ENCODE results near the gene POLR3E. TPM values are rescaled to one million over a fixed set of nuclear protein-coding genes. Genes with fewer than 3 reads are reported as not detected.
A peak's percentile ranks its signal among the peaks of the same experiment; 100 is the strongest.

The POLR3E gene
- total RNA-seq = 10 to 100 TPM; 66.9 to 67.9 TPM

- Mint-ChIP-seq H3K27ac (peak within 1 kb of the TSS; percentile 96), H3K36me3 (ENCODE audit: low read depth) (peaks cover 29% of the 10 kb centered on the region), H3K4me3 (peak within 1 kb of the TSS; percentile 90), H3K27me3 (no peaks in the 10 kb centered on the region), H3K4me1 (ENCODE audit: low read depth) (peaks cover 33% of the 10 kb centered on the region), H3K9me3 (no peaks in the 10 kb centered on the region)
- intact Hi-C loops (cut with micrococcal nuclease) = loop anchor here (2.0 to 5.0 kb wide), 2 partner anchors 60 to 102 kb away; no protein-coding TSS in a partner anchor
- DNase-seq (peak; percentile 100), ATAC-seq (peak; percentile 91)
- ChIA-PET POLR2A (interaction anchor here (0.6 to 3.8 kb wide), 15 partner anchors 12 to 346 kb away, joined by 3 to 35 read pairs (median 3); partner anchors contain the start of gene EEF2K), CTCF (interaction anchor here (0.7 to 5.5 kb wide), 17 partner anchors 10 to 296 kb away, joined by 3 to 40 read pairs (median 4); partner anchors contain the start of gene EEF2K)
- peak; percentile 79 for TF ChIP-seq CTCF (IDR thresholded peaks at IDR 0.05)
Observed at GRCh38 chr16:22297114-22297870, at the start of gene POLR3E. Gene POLR3E (plus strand): TSS chr16:22297409. CDS start chr16:22302969, 5,560 bp downstream.

GRCh38 chr16:22250522-22250921 lies 46.7 kb upstream of the POLR3E start:
- Mint-ChIP-seq H3K9me3 (peaks cover 5% of the 10 kb centered on the region), H3K27ac (no peak overlapping the region), H3K36me3 (ENCODE audit: low read depth) (peaks cover 67% of the 10 kb centered on the region), H3K27me3 (no peaks in the 10 kb centered on the region), H3K4me1 (ENCODE audit: low read depth) (no peaks in the 10 kb centered on the region), H3K4me3 (no peak overlapping the region)
- ChIA-PET CTCF (no interaction called here), POLR2A (interaction anchor here (1.4 kb wide), 1 partner anchor 11 kb away, joined by 4 read pairs; no protein-coding TSS in a partner anchor)
- no peak for ATAC-seq
- intact Hi-C loops (cut with micrococcal nuclease) = no loop called here
- TF ChIP-seq CTCF (IDR thresholded peaks at IDR 0.05) = no peak
- no peak for DNase-seq

GRCh38 chr16:22252317-22252716 lies 44.9 kb upstream of the POLR3E start:
- no peak overlapping the region for H3K27ac Mint-ChIP-seq
- no peaks in the 10 kb centered on the region for H3K4me1 Mint-ChIP-seq (ENCODE audit: low read depth)
- peaks cover 70% of the 10 kb centered on the region for H3K36me3 Mint-ChIP-seq (ENCODE audit: low read depth)
- H3K4me3 Mint-ChIP-seq = no peak overlapping the region
- POLR2A ChIA-PET = interaction anchor here (0.7 kb wide), 1 partner anchor 32 kb away, joined by 4 read pairs; no protein-coding TSS in a partner anchor
- H3K27me3 Mint-ChIP-seq = no peaks in the 10 kb centered on the region
- intact Hi-C loops (cut with micrococcal nuclease) = no loop called here
- TF ChIP-seq CTCF (IDR thresholded peaks at IDR 0.05) = no peak
- peaks cover 5% of the 10 kb centered on the region for H3K9me3 Mint-ChIP-seq
- CTCF ChIA-PET = no interaction called here
- DNase-seq (no peak), ATAC-seq (no peak)

GRCh38 chr16:22253272-22253671 lies 43.9 kb upstream of the POLR3E start:
- POLR2A ChIA-PET = no interaction called here
- Mint-ChIP-seq H3K9me3 (peaks cover 5% of the 10 kb centered on the region), H3K27me3 (no peaks in the 10 kb centered on the region), H3K4me1 (ENCODE audit: low read depth) (no peaks in the 10 kb centered on the region), H3K27ac (no peak overlapping the region), H3K4me3 (no peak overlapping the region), H3K36me3 (ENCODE audit: low read depth) (peaks cover 74% of the 10 kb centered on the region)
- CTCF ChIA-PET = interaction anchor here (0.9 kb wide), 1 partner anchor 155 kb away, joined by 3 read pairs; no protein-coding TSS in a partner anchor
- TF ChIP-seq CTCF (IDR thresholded peaks at IDR 0.05) = no peak
- no peak for DNase-seq
- no peak for ATAC-seq
- intact Hi-C loops (cut with micrococcal nuclease) = no loop called here

GRCh38 chr16:22255335-22255734 lies 41.9 kb upstream of the POLR3E start:
- intact Hi-C loops (cut with micrococcal nuclease) = no loop called here
- CTCF ChIA-PET = interaction anchor here (0.9 kb wide), 1 partner anchor 15 kb away, joined by 3 read pairs; no protein-coding TSS in a partner anchor

More at GRCh38 chr16:22255335-22255734, 41.9 kb upstream of the POLR3E start:
- Mint-ChIP-seq H3K9me3 (peaks cover 6% of the 10 kb centered on the region), H3K4me1 (ENCODE audit: low read depth) (no peaks in the 10 kb centered on the region), H3K4me3 (no peak overlapping the region), H3K36me3 (ENCODE audit: low read depth) (peaks cover 84% of the 10 kb centered on the region), H3K27me3 (no peaks in the 10 kb centered on the region), H3K27ac (no peak overlapping the region)
- peak; percentile 19 for DNase-seq
- POLR2A ChIA-PET = no interaction called here
- ATAC-seq = no peak
- no peak for TF ChIP-seq CTCF (IDR thresholded peaks at IDR 0.05)
